Activated naive CD4-positive, alpha-beta T cell treated with Interleukin-2 at 50 U/mL for 16 hours (primary cell): ENCODE data around the gene KRT37.
"Not testable (repeated sequence)": the region's sequence is repeated elsewhere in the genome, so short reads cannot be mapped to it uniquely, and the experiment has no call there.

Experiments
- DNase-seq: peaks from one replicate; pipeline ENCODE4 v3.0.0-alpha.2; 2020

The KRT37 gene

GRCh38 chr17:41403404-41404023 is 20.9 kb downstream of the KRT37 start:
- no peak for DNase-seq

GRCh38 chr17:41402161-41402560 is 22.2 kb downstream of the KRT37 start:
- no peak for DNase-seq

- DNase-seq = no peak
These were observed 27.3 kb downstream of the KRT37 start, which contains the start of gene KRT31 for GRCh38 chr17:41396996-41397660. TSS of gene KRT31 (minus strand) at chr17:41397608. CDS start at chr17:41397539, 69 bp downstream.

- DNase-seq = no peak
These were observed 28.0 kb downstream of the KRT37 start for GRCh38 chr17:41396340-41396739.

GRCh38 chr17:41395611-41396010 is 28.8 kb downstream of the KRT37 start:
- no peak for DNase-seq

GRCh38 chr17:41395044-41395443 is 29.3 kb downstream of the KRT37 start:
- DNase-seq = not testable (repeated sequence)

GRCh38 chr17:41394254-41394996 is 30.0 kb downstream of the KRT37 start:
- no peak for DNase-seq

- DNase-seq = no peak
These were observed 30.6 kb downstream of the KRT37 start for GRCh38 chr17:41393826-41394225.

GRCh38 chr17:41393294-41393693 is 31.1 kb downstream of the KRT37 start:
- DNase-seq = no peak

- DNase-seq = no peak
These were observed 32.1 kb downstream of the KRT37 start for GRCh38 chr17:41392278-41392677.

- no peak for DNase-seq
These were observed 32.9 kb downstream of the KRT37 start for GRCh38 chr17:41391535-41391934.

- DNase-seq = no peak
These were observed 33.9 kb downstream of the KRT37 start for GRCh38 chr17:41390411-41390938.

- no peak for DNase-seq
These were observed 36.7 kb downstream of the KRT37 start for GRCh38 chr17:41387670-41388069.

- no peak for DNase-seq
These were observed 38.2 kb downstream of the KRT37 start for GRCh38 chr17:41386227-41386626.

GRCh38 chr17:41383690-41384089 is 40.7 kb downstream of the KRT37 start:
- DNase-seq = no peak

- DNase-seq = no peak
These were observed 42.0 kb downstream of the KRT37 start for GRCh38 chr17:41382394-41382793.

- not testable (repeated sequence) for DNase-seq
These were observed 42.4 kb downstream of the KRT37 start, which contains the start of gene KRT34 for GRCh38 chr17:41381943-41382342. TSS of gene KRT34 (minus strand) at chr17:41382306. CDS start at chr17:41382246, 60 bp downstream.

- DNase-seq = not testable (repeated sequence)
These were observed 44.3 kb downstream of the KRT37 start for GRCh38 chr17:41380091-41380490.

GRCh38 chr17:41377546-41377945 is 46.8 kb downstream of the KRT37 start:
- no peak for DNase-seq
